Prostate gland (tissue), 2 donors: ENCODE data around the gene FIP1L1.

Experiments
- POLR2AphosphoS5 ChIP-seq: sonication (generic); formaldehyde crosslinking; IDR thresholded peaks from one replicate; pipeline ENCODE4 v1.6.1; 2017; ENCODE audit warnings: antibody characterized with exemption
- TF ChIP-seq, protein P1 (sequence below), 4 experiments: fragments of 200-600 bp in 2 of 4; fragments of 450-650 bp in 2 of 4; sonication (generic) in 2 of 4; IDR thresholded peaks; 1 replicate in 3 of 4; 2 replicates in 1 of 4; pipeline ENCODE4 v1.5.1; 2016 to 2019; ENCODE audit warnings: antibody characterized with exemption in 4 of 4, mild to moderate bottlenecking in 2 of 4, moderate library complexity in 2 of 4

DNA sequence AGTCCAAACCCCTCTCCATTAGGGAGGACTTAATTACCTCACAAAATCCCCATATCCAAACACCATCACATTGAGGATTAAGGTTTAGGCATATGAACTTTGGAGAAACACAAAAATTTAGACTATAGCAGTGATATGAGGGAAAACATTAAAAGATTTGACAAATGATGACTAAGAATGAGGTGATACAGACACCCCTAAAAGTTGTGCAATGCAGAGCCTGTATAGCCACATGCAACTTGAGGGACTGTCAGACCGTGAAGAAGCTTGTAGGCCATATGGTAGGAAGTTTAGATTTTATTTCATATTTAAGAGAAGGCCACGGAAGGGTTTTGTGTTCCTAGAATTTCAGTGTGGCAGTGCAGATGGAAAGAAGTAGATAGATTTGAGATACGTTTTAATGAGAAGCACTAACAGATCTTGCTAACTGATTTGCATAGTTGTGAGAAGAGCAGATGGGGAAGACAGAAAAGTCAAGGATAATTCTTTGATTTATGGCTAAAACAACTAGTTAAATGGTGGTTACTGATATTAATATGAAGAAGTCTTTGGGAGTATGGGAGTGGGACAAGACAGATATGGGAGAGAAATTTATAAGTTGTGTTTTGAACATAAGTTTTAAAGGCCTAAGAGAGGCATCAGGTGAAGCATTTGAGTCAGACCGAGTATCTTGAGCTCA lies 5.5 kb upstream of the FIP1L1 start:
- no peak for TF ChIP-seq POLR2AphosphoS5
- TF ChIP-seq, protein P1, sequence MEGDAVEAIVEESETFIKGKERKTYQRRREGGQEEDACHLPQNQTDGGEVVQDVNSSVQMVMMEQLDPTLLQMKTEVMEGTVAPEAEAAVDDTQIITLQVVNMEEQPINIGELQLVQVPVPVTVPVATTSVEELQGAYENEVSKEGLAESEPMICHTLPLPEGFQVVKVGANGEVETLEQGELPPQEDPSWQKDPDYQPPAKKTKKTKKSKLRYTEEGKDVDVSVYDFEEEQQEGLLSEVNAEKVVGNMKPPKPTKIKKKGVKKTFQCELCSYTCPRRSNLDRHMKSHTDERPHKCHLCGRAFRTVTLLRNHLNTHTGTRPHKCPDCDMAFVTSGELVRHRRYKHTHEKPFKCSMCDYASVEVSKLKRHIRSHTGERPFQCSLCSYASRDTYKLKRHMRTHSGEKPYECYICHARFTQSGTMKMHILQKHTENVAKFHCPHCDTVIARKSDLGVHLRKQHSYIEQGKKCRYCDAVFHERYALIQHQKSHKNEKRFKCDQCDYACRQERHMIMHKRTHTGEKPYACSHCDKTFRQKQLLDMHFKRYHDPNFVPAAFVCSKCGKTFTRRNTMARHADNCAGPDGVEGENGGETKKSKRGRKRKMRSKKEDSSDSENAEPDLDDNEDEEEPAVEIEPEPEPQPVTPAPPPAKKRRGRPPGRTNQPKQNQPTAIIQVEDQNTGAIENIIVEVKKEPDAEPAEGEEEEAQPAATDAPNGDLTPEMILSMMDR (IDR thresholded peaks at IDR 0.05): no peak
